HG02798 (cell line): ENCODE measurements around the gene DOCK9.

Source experiments
- ATAC-seq: cut with Tn5 transposase; IDR thresholded peaks from one replicate; pipeline ENCODE4 v1.9.1; 2021; ENCODE audit warnings: mild to moderate bottlenecking; ENCODE audit not compliant: unreplicated experiment, poor library complexity

DOCK9 gene

GRCh38 chr13:98782654-98783053 lies 195.2 kb downstream of the DOCK9 start:
- no peak for ATAC-seq

- ATAC-seq = no peak
These were observed 196.0 kb downstream of the DOCK9 start for GRCh38 chr13:98781905-98782304.

- ATAC-seq = no peak
These were observed 196.4 kb downstream of the DOCK9 start for GRCh38 chr13:98781470-98781869.

- no peak for ATAC-seq
These were observed 196.8 kb downstream of the DOCK9 start for GRCh38 chr13:98781045-98781444.

- no peak for ATAC-seq
These were observed 197.4 kb downstream of the DOCK9 start for GRCh38 chr13:98780451-98780850.

- no peak for ATAC-seq
These were observed 198.2 kb downstream of the DOCK9 start for GRCh38 chr13:98779695-98780094.

- no peak for ATAC-seq
These were observed 199.1 kb downstream of the DOCK9 start for GRCh38 chr13:98778749-98779148.

- no peak for ATAC-seq
These were observed 201.2 kb downstream of the DOCK9 start for GRCh38 chr13:98776644-98777043.

- ATAC-seq = no peak
These were observed 201.8 kb downstream of the DOCK9 start for GRCh38 chr13:98775844-98776598.

GRCh38 chr13:98775386-98775785 lies 202.5 kb downstream of the DOCK9 start:
- no peak for ATAC-seq

- ATAC-seq = no peak
These were observed 203.1 kb downstream of the DOCK9 start for GRCh38 chr13:98774776-98775175.

GRCh38 chr13:98773921-98774320 lies 203.9 kb downstream of the DOCK9 start:
- ATAC-seq = no peak

GRCh38 chr13:98772794-98773452 lies 204.9 kb downstream of the DOCK9 start:
- no peak for ATAC-seq

- ATAC-seq = no peak
These were observed 205.8 kb downstream of the DOCK9 start for GRCh38 chr13:98771838-98772611.

GRCh38 chr13:98769736-98770135 lies 208.1 kb downstream of the DOCK9 start:
- no peak for ATAC-seq

GRCh38 chr13:98768522-98768921 lies 209.3 kb downstream of the DOCK9 start:
- no peak for ATAC-seq

GRCh38 chr13:98766697-98767096 lies 211.2 kb downstream of the DOCK9 start:
- no peak for ATAC-seq

- no peak for ATAC-seq
These were observed 211.8 kb downstream of the DOCK9 start for GRCh38 chr13:98765996-98766519.

- ATAC-seq = peak; percentile 43
These were observed 215.8 kb downstream of the DOCK9 start for GRCh38 chr13:98761986-98762616.
